Measurements from ENCODE around the gene EPB41L4B. TPM values are rescaled to one million over a fixed set of nuclear protein-coding genes. Genes with fewer than 3 reads are reported as not detected.

Gene EPB41L4B
- total and polyA plus RNA-seq, 2 of the 4 experiments (the other 2 are of a cell fraction), result 0.36 to 0.54 TPM

- H2BK5ac ChIP-seq (ENCODE audit: low read depth, low read length, poor library complexity, severe bottlenecking), result no peak overlapping the region
- no peak overlapping the region for H2AK9ac ChIP-seq (replicated peaks; ENCODE audit: low read depth, low read length, poor library complexity)
- no peaks in the 10 kb centered on the region for H3K9me1 ChIP-seq (ENCODE audit: insufficient read depth, low read length)
- no peak overlapping the region for H2AK5ac ChIP-seq (ENCODE audit: low read depth, low read length)
- H3K27me3 ChIP-seq (ENCODE audit: control insufficient read depth, insufficient read depth, low read length), result peaks cover 9% of the 10 kb centered on the region
- no peak overlapping the region for H2BK120ac ChIP-seq (ENCODE audit: low read depth, low read length)
- no peak overlapping the region for H4K91ac ChIP-seq (ENCODE audit: insufficient read depth, low read depth, low read length)
- no peaks in the 10 kb centered on the region for H3K79me1 ChIP-seq (ENCODE audit: low read depth in 1 of 2, low read length in 2 of 2)
- H3K4me1 ChIP-seq (ENCODE audit: control insufficient read depth, insufficient read depth, low read length), result no peaks in the 10 kb centered on the region
- no peaks in the 10 kb centered on the region for H3K36me3 ChIP-seq (ENCODE audit: control insufficient read depth, insufficient read depth, low read length)
- WGBS, 2 experiments (ENCODE audit: extremely low coverage in 2 of 2, insufficient read length in 1 of 2), result 100% methylated on average over 2 of the region's 4 CpGs; no CpG with 5 or more reads in 1 of the 2 experiments
- H3K4me2 ChIP-seq (ENCODE audit: low read depth, low read length), result no peak overlapping the region
- no peak overlapping the region for H3K56ac ChIP-seq (ENCODE audit: extremely low read depth, insufficient read depth, low read length)
- no peak overlapping the region for H4K5ac ChIP-seq (ENCODE audit: low read depth, low read length)
- H3K4me3 ChIP-seq (ENCODE audit: insufficient read depth, low read depth, low read length), result no peak overlapping the region
- BruUV-seq (replicated peaks), result no TSS peak
- ATAC-seq (ENCODE audit: low read depth) (no peak), DNase-seq (no peak)
- H3K27ac ChIP-seq (ENCODE audit: insufficient read depth, low read length), result no peak overlapping the region
- ChIA-PET CTCF (interaction anchor here (0.5 kb wide), 1 partner anchor 19 kb away, joined by 3 read pairs; no protein-coding TSS in a partner anchor), POLR2A (ENCODE audit: unreplicated experiment) (no interaction called here)
- H4K20me1 ChIP-seq (ENCODE audit: insufficient read depth, low read length), result no peaks in the 10 kb centered on the region
- H3K18ac ChIP-seq (ENCODE audit: low read depth, low read length), result no peak overlapping the region
- intact Hi-C loops (cut with micrococcal nuclease) (loop anchor here (10.0 kb wide), 1 partner anchor 57 kb away; no protein-coding TSS in a partner anchor), dilution Hi-C loops (cut with HindIII; ENCODE audit: low sequenced_read_pairs, unreplicated experiment) (no loop called here), in situ Hi-C loops (cut with MboI; ENCODE audit: low sequenced_read_pairs) (no loop called here)
- H4K8ac ChIP-seq (ENCODE audit: low read depth in 2 of 2, low read length in 2 of 2), result no peak overlapping the region
- no peak overlapping the region for H3K23ac ChIP-seq (ENCODE audit: low read depth, low read length)
- H3K4ac ChIP-seq (ENCODE audit: low read depth, low read length), result no peak overlapping the region
- H3K9ac ChIP-seq (ENCODE audit: low read depth, low read length), result no peak overlapping the region
- H2BK15ac ChIP-seq (ENCODE audit: low read depth, low read length), result no peak overlapping the region
- no peak overlapping the region for H2BK20ac ChIP-seq (ENCODE audit: low read depth, low read length)
- no peak overlapping the region for H3K14ac ChIP-seq (replicated peaks; ENCODE audit: low read depth, low read length)
- no peak for TF ChIP-seq CTCF (conservative IDR thresholded peaks at IDR 0.05; ENCODE audit: low read depth, low read length)
- TF ChIP-seq RFX5 (IDR thresholded peaks at IDR 0.05; ENCODE audit: low read depth, low read length), result no peak
- no peak for TF ChIP-seq MAZ (IDR thresholded peaks at IDR 0.05; ENCODE audit: borderline replicate concordance, low read depth, low read length)
- TF ChIP-seq USF2 (IDR thresholded peaks at IDR 0.05; ENCODE audit: low read depth, low read length), result no peak
- no peak for TF ChIP-seq SMC3 (IDR thresholded peaks at IDR 0.05; ENCODE audit: low read depth, low read length)
- TF ChIP-seq POLR2A (IDR thresholded peaks at IDR 0.05; ENCODE audit: low read depth, low read length), result no peak
- TF ChIP-seq ELK1 (IDR thresholded peaks at IDR 0.05; ENCODE audit: borderline replicate concordance, low read depth, low read length), result no peak
- TF ChIP-seq RAD21 (IDR thresholded peaks at IDR 0.05; ENCODE audit: low read length), result no peak
- no peak for TF ChIP-seq MAFK (IDR thresholded peaks at IDR 0.05; ENCODE audit: low read depth, low read length)
- no peak for TF ChIP-seq CHD1 (IDR thresholded peaks at IDR 0.05; ENCODE audit: low read depth, low read length)
- TF ChIP-seq CEBPB (IDR thresholded peaks at IDR 0.05; ENCODE audit: low read depth, low read length), result no peak
- TF ChIP-seq FOS (IDR thresholded peaks at IDR 0.05; ENCODE audit: low read depth, low read length), result no peak
- TF ChIP-seq BHLHE40 (IDR thresholded peaks at IDR 0.05; ENCODE audit: low read depth, low read length), result no peak
- TF ChIP-seq RCOR1 (IDR thresholded peaks at IDR 0.05; ENCODE audit: insufficient replicate concordance, low read length), result no peak
- TF ChIP-seq NFE2L2 (IDR thresholded peaks at IDR 0.05; ENCODE audit: low read depth, low read length), result no peak
- TF ChIP-seq MXI1 (IDR thresholded peaks at IDR 0.05; ENCODE audit: borderline replicate concordance, low read depth, low read length), result no peak
- no peak overlapping the region for H2AFZ ChIP-seq (replicated peaks; ENCODE audit: low read length, poor library complexity)
- 0 out of 2 replicates have a peak, but pooled peaks cover 3% of the 10 kb centered on the region for H3K9me3 ChIP-seq (ENCODE audit: control insufficient read depth, insufficient read depth, low read length)
Measured at GRCh38 chr9:109272045-109272444, 48.8 kb downstream of the EPB41L4B start.

Data from IMR-90 (cell line).